Panc1 (cell line): ENCODE results near the gene PMAIP1. TPM values are rescaled to one million over a fixed set of nuclear protein-coding genes. Genes with fewer than 3 reads are reported as not detected.

ENCODE experiments used
- ATAC-seq: fragments of 200-7000 bp; cut with Tn5 transposase; 2 replicates; pipeline ENCODE4 v1.9.1; 2020; ENCODE audit warnings: mild to moderate bottlenecking, moderate library complexity
- BruUV-seq: library from RNA; stranded (reverse); fragments of 400-500 nt; replicated peaks from 2 replicates; lab custom pipeline; 2021; lab: Mats Ljungman, UMichigan
- CTCF ChIA-PET: fragments of 300-600 bp; sonication (Branson Sonifier 250); formaldehyde crosslinking; loops from one replicate; lab custom pipeline; 2022; ENCODE audit warnings: antibody characterized with exemption; lab: Charles Lee
- POLR2A ChIA-PET: fragments of 300-600 bp; sonication (Branson Sonifier 250); formaldehyde crosslinking; loops from one replicate; lab custom pipeline; 2022; ENCODE audit warnings: antibody characterized with exemption; lab: Charles Lee
- DNase-seq: peaks from one replicate; pipeline ENCODE4 v3.0.0-alpha.2; 2010; ENCODE audit warnings: low read depth, low spot score
- H3K27ac ChIP-seq: 2 replicates; pipeline ENCODE4 v1.5.1; 2011; ENCODE audit warnings: mild to moderate bottlenecking, low read length, inconsistent platforms
- H3K27me3 ChIP-seq: fragments of 200-500 bp; sonication (Bioruptor generic); 2 replicates; pipeline ENCODE4 v1.6.0; 2014; ENCODE audit warnings: low read length, inconsistent platforms; ENCODE audit not compliant: control insufficient read depth, insufficient read depth
- H3K36me3 ChIP-seq: fragments of 200-500 bp; sonication (Bioruptor generic); 2 replicates; pipeline ENCODE4 v1.5.1; 2014; ENCODE audit warnings: inconsistent platforms, mild to moderate bottlenecking, low read length, moderate library complexity; ENCODE audit not compliant: control insufficient read depth, insufficient read depth
- H3K4me1 ChIP-seq: 2 replicates; pipeline ENCODE4 v1.5.1; 2011; ENCODE audit warnings: inconsistent platforms, mild to moderate bottlenecking, low read length, moderate library complexity; ENCODE audit not compliant: control insufficient read depth, insufficient read depth
- H3K4me3 ChIP-seq, 2 experiments: 2 replicates each; pipeline ENCODE4 v1.5.1; 2011 to 2012; ENCODE audit warnings: low read depth in 2 of 2, low read length in 2 of 2, mild to moderate bottlenecking in 2 of 2, inconsistent platforms in 1 of 2, moderate library complexity in 1 of 2
- H3K9me3 ChIP-seq: fragments of 200-500 bp; sonication (Bioruptor generic); 2 replicates; pipeline ENCODE4 v1.5.1; 2014; ENCODE audit warnings: low read depth, mild to moderate bottlenecking, inconsistent platforms, low read length, moderate library complexity; ENCODE audit not compliant: control insufficient read depth, insufficient read depth
- CTCF ChIP-seq: fragments of 450-650 bp; IDR thresholded peaks from 2 replicates; pipeline ENCODE4 v1.5.1; 2017; ENCODE audit warnings: mild to moderate bottlenecking
- POLR2AphosphoS5 ChIP-seq: IDR thresholded peaks from 2 replicates; pipeline ENCODE4 v1.6.1; 2012; ENCODE audit warnings: mild to moderate bottlenecking, low read depth, low read length, moderate library complexity
- REST ChIP-seq, 2 experiments: IDR thresholded peaks; 2 replicates each; pipeline ENCODE4 v1.6.1; 2011 to 2012; ENCODE audit warnings: low read depth in 2 of 2, control low read depth in 1 of 2, low read length in 1 of 2, mild to moderate bottlenecking in 1 of 2, moderate library complexity in 1 of 2; ENCODE audit not compliant: insufficient read depth in 1 of 2
- SIN3A ChIP-seq: IDR thresholded peaks from 2 replicates; pipeline ENCODE4 v1.6.1; 2012; ENCODE audit warnings: low read depth, mild to moderate bottlenecking, low read length, moderate library complexity, borderline replicate concordance; ENCODE audit not compliant: insufficient read depth
- TCF7L2 ChIP-seq: IDR thresholded peaks from 2 replicates; pipeline ENCODE4 v1.6.1; 2011; ENCODE audit warnings: mild to moderate bottlenecking, low read depth, low read length, inconsistent platforms
- in situ Hi-C: cut with HindIII; loops from 2 replicates; pipeline ENCODE4 v1.10.0; 2016; ENCODE audit warnings: low sequenced_read_pairs, low pct_unique_long_range_greater_than_20kb
- intact Hi-C: fragments of 100-400 bp; cut with micrococcal nuclease; formaldehyde crosslinking; loops from one replicate; pipeline ENCODE4 v1.10.0; 2022; ENCODE audit not compliant: unreplicated experiment
- total RNA-seq: library from RNA; stranded (reverse); gene quantifications from one replicate; pipeline ENCODE4 v1.2.1, GENCODE V29; 2021; ENCODE audit not compliant: unreplicated experiment

PMAIP1 gene
- total RNA-seq, 1 experiment from 2014 or later = 7.7 TPM

- no peaks in the 10 kb centered on the region for H3K9me3 ChIP-seq
- H3K27me3 ChIP-seq = no peaks in the 10 kb centered on the region
- BruUV-seq = no TSS peak
- ATAC-seq (no peak), DNase-seq (no peak)
- H3K36me3 ChIP-seq = no peaks in the 10 kb centered on the region
- intact Hi-C loops = no loop called here
- H3K4me3 ChIP-seq = no peak overlapping the region
- CTCF ChIA-PET = no interaction called here
- no peaks in the 10 kb centered on the region for H3K4me1 ChIP-seq
- TF ChIP-seq REST (IDR thresholded peaks at IDR 0.05; ENCODE audit: insufficient read depth in 1 of 2, low read depth in 2 of 2, low read length in 1 of 2) (no peak), SIN3A (no peak), POLR2AphosphoS5 (no peak), TCF7L2 (no peak), CTCF (no peak)
- POLR2A ChIA-PET = no interaction called here
- H3K27ac ChIP-seq = no peak overlapping the region
- in situ Hi-C loops = no loop called here
These were observed 42.8 kb downstream of the PMAIP1 start for GRCh38 chr18:59942601-59943000.

GRCh38 chr18:59945544-59945943, 45.7 kb downstream of the PMAIP1 start:
- CTCF ChIA-PET = no interaction called here
- ATAC-seq (no peak), DNase-seq (no peak)
- POLR2A ChIA-PET = no interaction called here
- in situ Hi-C loops = no loop called here
- Histone ChIP-seq H3K4me1 (no peaks in the 10 kb centered on the region), H3K27me3 (no peaks in the 10 kb centered on the region), H3K27ac (no peak overlapping the region), H3K9me3 (no peaks in the 10 kb centered on the region), H3K36me3 (no peaks in the 10 kb centered on the region), H3K4me3 (no peak overlapping the region)
- no TSS peak for BruUV-seq
- TF ChIP-seq POLR2AphosphoS5 = no peak
- TF ChIP-seq CTCF = no peak
- TF ChIP-seq SIN3A = no peak
- no peak for TF ChIP-seq TCF7L2
- TF ChIP-seq REST (IDR thresholded peaks at IDR 0.05; ENCODE audit: insufficient read depth in 1 of 2, low read depth in 2 of 2, low read length in 1 of 2) = no peak
- intact Hi-C loops = no loop called here
